Thoracic aorta (tissue), 2 donors: ENCODE results near the gene KCNA3. TPM values are rescaled to one million over a fixed set of nuclear protein-coding genes. Genes with fewer than 3 reads are reported as not detected.

Source experiments
- ATAC-seq: fragments of 150-250 bp; one replicate; pipeline ENCODE4 v1.8.0; 2017; ENCODE audit warnings: low read depth; ENCODE audit not compliant: insufficient number of reproducible peaks, low FRiP score
- DNase-seq: peaks from one replicate; pipeline ENCODE4 v3.0.0-alpha.2; 2020; ENCODE audit warnings: low spot score
- H3K27ac ChIP-seq, 2 donors: fragments of 200-600 bp; sonication (generic); 1 replicate in 1 of 2; 2 replicates in 1 of 2; pipeline ENCODE4 v1.5.1; 2016; ENCODE audit warnings: mild to moderate bottlenecking in 2 of 2, moderate library complexity in 2 of 2
- H3K27me3 ChIP-seq: fragments of 200-600 bp; sonication (generic); replicated peaks from 2 replicates; pipeline ENCODE4 v1.6.0; 2016; ENCODE audit warnings: mild to moderate bottlenecking; ENCODE audit not compliant: insufficient read depth
- H3K36me3 ChIP-seq: fragments of 200-600 bp; sonication (generic); one replicate; pipeline ENCODE4 v1.5.1; 2016
- H3K4me1 ChIP-seq, 2 donors: fragments of 200-600 bp; sonication (generic); 1 replicate in 1 of 2; 2 replicates in 1 of 2; pipeline versions ENCODE4 v1.5.1 to v1.6.0; 2016; ENCODE audit warnings: low read depth in 2 of 2, mild to moderate bottlenecking in 1 of 2; ENCODE audit not compliant: control insufficient read depth in 1 of 2
- H3K4me3 ChIP-seq: fragments of 200-600 bp; sonication (generic); 2 replicates; pipeline ENCODE4 v1.5.1; 2016; ENCODE audit warnings: mild to moderate bottlenecking
- H3K9me3 ChIP-seq: fragments of 200-600 bp; sonication (generic); 2 replicates; pipeline ENCODE4 v1.5.1; 2016
- CTCF ChIP-seq: fragments of 200-600 bp; sonication (generic); IDR thresholded peaks from one replicate; pipeline ENCODE4 v1.5.1; 2019; ENCODE audit warnings: antibody characterized with exemption
- total RNA-seq, 2 donors: library from RNA; depleted of rRNA; stranded (reverse); fragments of >200 nt; gene quantifications; one replicate each; pipeline versions ENCODE4 v1.1.0 to v1.2.3, GENCODE V29; 2016

The KCNA3 gene
- total RNA-seq, 2 donors from 2014 or later: 1.8 to 3.9 TPM

- no peak for TF ChIP-seq CTCF
- Histone ChIP-seq H3K27me3 (no peaks in the 10 kb centered on the region), H3K27ac (no peak overlapping the region), H3K9me3 (no peaks in the 10 kb centered on the region), H3K4me1 (peaks cover 8 to 21% of the 10 kb centered on the region in 2 donors), H3K36me3 (no peaks in the 10 kb centered on the region), H3K4me3 (no peak overlapping the region)
- DNase-seq (no peak), ATAC-seq (no peak)
These were observed 30.8 kb downstream of the KCNA3 start for GRCh38 chr1:110643879-110644472.

GRCh38 chr1:110639724-110640386 lies 34.9 kb downstream of the KCNA3 start:
- peaks cover 9 to 15% of the 10 kb centered on the region in 2 donors for H3K4me1 ChIP-seq
- no peaks in the 10 kb centered on the region for H3K9me3 ChIP-seq
- DNase-seq (no peak), ATAC-seq (peak; percentile 21)
- H3K27me3 ChIP-seq: no peaks in the 10 kb centered on the region
- H3K36me3 ChIP-seq: no peaks in the 10 kb centered on the region
- no peak overlapping the region for H3K4me3 ChIP-seq
- H3K27ac ChIP-seq: no peak overlapping the region
- no peak for TF ChIP-seq CTCF

GRCh38 chr1:110638556-110638955 lies 36.2 kb downstream of the KCNA3 start:
- no peak overlapping the region for H3K4me3 ChIP-seq
- peaks cover 17 to 28% of the 10 kb centered on the region in 2 donors for H3K4me1 ChIP-seq
- no peaks in the 10 kb centered on the region for H3K27me3 ChIP-seq
- H3K9me3 ChIP-seq: no peaks in the 10 kb centered on the region
- H3K36me3 ChIP-seq: no peaks in the 10 kb centered on the region
- no peak for ATAC-seq
- DNase-seq: no peak
- no peak overlapping the region for H3K27ac ChIP-seq
- TF ChIP-seq CTCF: no peak

- H3K27ac ChIP-seq: no peak overlapping the region
- H3K27me3 ChIP-seq: no peaks in the 10 kb centered on the region
- DNase-seq (no peak), ATAC-seq (no peak)
- H3K36me3 ChIP-seq: no peaks in the 10 kb centered on the region
- no peak for TF ChIP-seq CTCF
- no peaks in the 10 kb centered on the region for H3K9me3 ChIP-seq
- no peak overlapping the region for H3K4me3 ChIP-seq
- H3K4me1 ChIP-seq: peaks cover 17 to 29% of the 10 kb centered on the region in 2 donors
These were observed 36.7 kb downstream of the KCNA3 start for GRCh38 chr1:110638058-110638457.

GRCh38 chr1:110637475-110637874 lies 37.3 kb downstream of the KCNA3 start:
- Histone ChIP-seq H3K4me1 (peaks cover 17 to 29% of the 10 kb centered on the region in 2 donors), H3K4me3 (no peak overlapping the region), H3K36me3 (no peaks in the 10 kb centered on the region), H3K27me3 (no peaks in the 10 kb centered on the region), H3K27ac (no peak overlapping the region), H3K9me3 (no peaks in the 10 kb centered on the region)
- no peak for DNase-seq
- ATAC-seq: no peak
- no peak for TF ChIP-seq CTCF
